GM12875 (cell line): Measurements from ENCODE around the gene PPIB.

Experiments
- H3K4me3 ChIP-seq: one replicate; pipeline ENCODE4 v1.5.1; 2011; ENCODE audit warnings: low read depth, low read length, control low read depth
- CTCF ChIP-seq: IDR thresholded peaks from 2 replicates; pipeline ENCODE4 v1.5.1; 2011; ENCODE audit warnings: low read depth, mild to moderate bottlenecking, control low read depth, inconsistent platforms, low read length, moderate library complexity, borderline replicate concordance; ENCODE audit not compliant: insufficient read depth

The PPIB gene

GRCh38 chr15:64191971-64192830, 29.4 kb upstream of the PPIB start:
- TF ChIP-seq CTCF: no peak
- H3K4me3 ChIP-seq: no peak overlapping the region

- no peak overlapping the region for H3K4me3 ChIP-seq
- no peak for TF ChIP-seq CTCF
These were observed 24.8 kb upstream of the PPIB start for GRCh38 chr15:64187396-64188191.

GRCh38 chr15:64185146-64185911, 22.5 kb upstream of the PPIB start:
- H3K4me3 ChIP-seq: no peak overlapping the region
- no peak for TF ChIP-seq CTCF

GRCh38 chr15:64182859-64183370, 20.1 kb upstream of the PPIB start:
- no peak for TF ChIP-seq CTCF
- H3K4me3 ChIP-seq: no peak overlapping the region

GRCh38 chr15:64180235-64180824, 17.5 kb upstream of the PPIB start:
- no peak for TF ChIP-seq CTCF

GRCh38 chr15:64166102-64166890, 3.5 kb upstream of the PPIB start:
- H3K4me3 ChIP-seq: no peak overlapping the region
- no peak for TF ChIP-seq CTCF

More at GRCh38 chr15:64180235-64180824, 17.5 kb upstream of the PPIB start:
- no peak overlapping the region for H3K4me3 ChIP-seq
